OCI-LY3 (cell line): ENCODE results near the gene KLF2.

Experiments
- CTCF ChIP-seq: fragments of 200-600, 300-600 bp; sonication (generic); IDR thresholded peaks from 2 replicates; pipeline ENCODE4 v1.5.1; 2014; ENCODE audit warnings: antibody characterized with exemption, low read length, low read depth
- EZH2phosphoT487 ChIP-seq: fragments of 200-600 bp; shearing (Covaris generic); IDR thresholded peaks from 2 replicates; pipeline ENCODE4 v1.6.1; 2018; ENCODE audit warnings: antibody characterized with exemption, mixed run types, low read depth

- TF ChIP-seq CTCF (peak; percentile 48), EZH2phosphoT487 (no peak)
These were observed 52.0 kb downstream of the KLF2 start for GRCh38 chr19:16376649-16377048.
